Cardiac fibroblast (primary cell): ENCODE data around the gene TESK2.

ENCODE experiments used
- DNase-seq, 2 donors: peaks; one replicate each; pipeline versions ENCODE4 v3.0.0 to v3.0.0-alpha.2; 2010; ENCODE audit warnings: low read depth in 2 of 2
- H3K4me3 ChIP-seq, 2 donors: replicated peaks in 1 of 2; 1 replicate in 1 of 2; 2 replicates in 1 of 2; pipeline ENCODE4 v1.5.1; 2011; ENCODE audit warnings: low read depth in 2 of 2, low read length in 2 of 2, mild to moderate bottlenecking in 2 of 2, moderate library complexity in 1 of 2
- CTCF ChIP-seq: IDR thresholded peaks from one replicate; pipeline ENCODE4 v1.5.1; 2011; ENCODE audit warnings: low read depth, mild to moderate bottlenecking, low read length, inconsistent platforms

Gene TESK2

GRCh38 chr1:45503462-45504360, 12.7 kb upstream of the TESK2 start:
- TF ChIP-seq CTCF = no peak
- no peak for DNase-seq
- H3K4me3 ChIP-seq = no peak overlapping the region

DNA sequence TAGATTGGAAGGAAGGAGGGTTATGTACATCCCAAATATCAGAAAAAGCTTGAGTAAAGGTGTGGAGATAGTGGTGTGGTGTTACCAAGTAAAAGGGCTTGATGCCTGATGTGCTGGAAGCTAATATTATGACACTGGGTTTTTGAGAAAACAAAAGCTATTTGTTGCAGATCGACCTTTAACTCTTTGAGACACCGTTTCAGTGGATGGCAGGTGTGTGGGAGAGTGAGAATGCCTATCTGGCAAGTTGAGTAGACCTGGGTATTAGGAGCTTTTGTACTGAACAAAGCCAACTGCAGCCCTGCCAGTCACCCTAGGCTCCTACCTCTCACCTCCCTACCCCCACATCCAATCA, 10.5 kb upstream of the TESK2 start:
- TF ChIP-seq CTCF = no peak
- no peak for DNase-seq
- H3K4me3 ChIP-seq = no peak overlapping the region

GRCh38 chr1:45499415-45499769, 8.4 kb upstream of the TESK2 start:
- TF ChIP-seq CTCF = no peak
- peak overlapping the region; percentile 64 to 84 for H3K4me3 ChIP-seq
- DNase-seq = no peak

DNA sequence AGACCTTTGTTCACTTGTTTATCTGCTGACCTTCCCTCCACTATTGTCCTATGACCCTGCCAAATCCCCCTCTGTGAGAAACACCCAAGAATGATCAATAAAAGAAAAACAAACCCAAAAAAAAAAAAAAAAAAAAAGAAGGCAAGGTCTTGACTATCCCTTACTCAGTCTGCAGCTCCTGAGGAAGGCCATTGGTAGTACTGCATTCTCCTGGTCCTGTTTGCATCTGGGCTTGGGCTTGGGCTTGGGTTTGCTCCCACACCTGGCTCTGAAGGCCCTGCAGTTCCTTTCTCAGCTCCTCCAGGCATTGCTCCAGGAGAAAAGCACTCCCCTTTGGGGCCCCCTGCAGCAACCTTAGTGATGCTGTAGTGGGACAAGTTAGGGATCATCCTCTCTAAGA, 7.3 kb upstream of the TESK2 start:
- TF ChIP-seq CTCF = no peak
- no peak overlapping the region for H3K4me3 ChIP-seq
- no peak for DNase-seq

- DNase-seq = peak; percentile 75 to 76
- TF ChIP-seq CTCF = peak; percentile 57
These were observed 2.2 kb upstream of the TESK2 start for GRCh38 chr1:45493116-45493697.

GRCh38 chr1:45492691-45493090, 1.7 kb upstream of the TESK2 start:
- H3K4me3 ChIP-seq = no peak overlapping the region
- no peak for DNase-seq
- TF ChIP-seq CTCF = no peak

More at GRCh38 chr1:45493116-45493697, 2.2 kb upstream of the TESK2 start:
- H3K4me3 ChIP-seq = no peak overlapping the region
